K562 (cell line): ENCODE results near the gene EBF4.

Source experiments
- MXI1 ChIP-seq: IDR thresholded peaks from 2 replicates; pipeline ENCODE4 v1.6.1; 2011; ENCODE audit warnings: low read depth, mild to moderate bottlenecking, improper control_type of control experiment, low read length
- PTTG1 ChIP-seq: fragments of 450-650 bp; IDR thresholded peaks from 2 replicates; pipeline ENCODE4 v1.6.1; 2016; ENCODE audit warnings: low read depth, mild to moderate bottlenecking, missing genetic modification characterization, missing compliant biosample characterization
- RB1 ChIP-seq: fragments of 450-650 bp; IDR thresholded peaks from 2 replicates; pipeline ENCODE4 v1.6.1; 2017; ENCODE audit warnings: low read depth, mild to moderate bottlenecking
- SMC3 ChIP-seq: conservative IDR thresholded peaks from 2 replicates; pipeline ENCODE4 v1.6.1; 2011; ENCODE audit warnings: low read depth, low read length, improper control_type of control experiment; ENCODE audit not compliant: insufficient read depth
- TAF1 ChIP-seq: IDR thresholded peaks from 2 replicates; pipeline ENCODE4 v1.6.1; 2011; ENCODE audit warnings: mild to moderate bottlenecking, low read length, moderate library complexity; ENCODE audit not compliant: insufficient read depth, control insufficient read depth, severe bottlenecking; ENCODE audit errors: extremely low read depth
- ZNF79 ChIP-seq: fragments of 250-450 bp; sonication (Bioruptor Pico); IDR thresholded peaks from 2 replicates; pipeline ENCODE4 v1.4.0; 2020; ENCODE audit warnings: low read depth, mild to moderate bottlenecking, moderate library complexity
- TF ChIP-seq, protein P1 (sequence below), 3 experiments: IDR thresholded peaks in 2 of 3; conservative IDR thresholded peaks in 1 of 3; 2 replicates each; pipeline ENCODE4 v1.5.1; 2011 to 2012; ENCODE audit warnings: low read length in 3 of 3, mild to moderate bottlenecking in 3 of 3, control low read depth in 2 of 3, improper control_type of control experiment in 1 of 3, inconsistent platforms in 1 of 3, low read depth in 1 of 3, mixed read lengths in 1 of 3, moderate library complexity in 1 of 3; ENCODE audit not compliant: insufficient read depth in 2 of 3
- TF ChIP-seq, protein P2 (sequence below): fragments of 450-650 bp; conservative IDR thresholded peaks from 2 replicates; pipeline ENCODE4 v1.6.1; 2016; ENCODE audit warnings: missing genetic modification characterization, low read depth, mild to moderate bottlenecking, missing compliant biosample characterization, moderate library complexity
- TF ChIP-seq, protein P3 (sequence below): fragments of 250-450 bp; sonication (Bioruptor Pico); IDR thresholded peaks from 2 replicates; pipeline ENCODE4 v1.9.0; 2021; ENCODE audit warnings: mild to moderate bottlenecking

DNA sequence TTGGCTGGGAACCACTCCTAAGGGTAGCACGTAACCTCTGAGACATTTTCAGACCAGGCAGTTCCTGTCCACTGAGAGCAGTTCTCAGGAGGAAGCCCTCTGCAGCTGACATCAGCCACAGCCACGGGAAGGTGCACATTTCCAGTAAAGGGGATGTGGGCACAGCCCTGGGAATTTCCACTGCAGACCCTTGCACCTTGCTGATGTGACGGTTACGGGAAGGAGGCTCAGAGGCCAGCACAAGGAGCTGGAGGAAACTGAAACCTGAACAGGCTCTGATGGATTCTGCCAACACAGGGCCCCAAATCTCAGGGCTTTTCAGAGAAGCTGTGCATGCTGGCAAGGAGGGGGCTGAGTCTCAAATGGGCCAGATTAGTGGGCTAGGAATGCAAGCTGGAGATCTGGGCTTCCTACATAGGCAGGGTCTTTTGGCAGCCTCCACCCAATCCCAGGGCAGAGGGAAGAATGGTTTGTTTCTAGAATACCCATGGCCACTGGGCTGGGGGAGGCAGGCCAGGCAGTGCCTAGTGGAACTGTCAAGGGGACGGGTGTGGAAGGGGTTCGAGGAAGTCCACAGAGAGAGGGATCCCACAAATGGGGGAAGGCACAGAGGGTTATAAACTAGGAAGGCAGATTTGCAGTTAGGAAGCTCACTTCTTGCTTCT lies 14.2 kb downstream of the EBF4 start:
- TF ChIP-seq, protein P1, sequence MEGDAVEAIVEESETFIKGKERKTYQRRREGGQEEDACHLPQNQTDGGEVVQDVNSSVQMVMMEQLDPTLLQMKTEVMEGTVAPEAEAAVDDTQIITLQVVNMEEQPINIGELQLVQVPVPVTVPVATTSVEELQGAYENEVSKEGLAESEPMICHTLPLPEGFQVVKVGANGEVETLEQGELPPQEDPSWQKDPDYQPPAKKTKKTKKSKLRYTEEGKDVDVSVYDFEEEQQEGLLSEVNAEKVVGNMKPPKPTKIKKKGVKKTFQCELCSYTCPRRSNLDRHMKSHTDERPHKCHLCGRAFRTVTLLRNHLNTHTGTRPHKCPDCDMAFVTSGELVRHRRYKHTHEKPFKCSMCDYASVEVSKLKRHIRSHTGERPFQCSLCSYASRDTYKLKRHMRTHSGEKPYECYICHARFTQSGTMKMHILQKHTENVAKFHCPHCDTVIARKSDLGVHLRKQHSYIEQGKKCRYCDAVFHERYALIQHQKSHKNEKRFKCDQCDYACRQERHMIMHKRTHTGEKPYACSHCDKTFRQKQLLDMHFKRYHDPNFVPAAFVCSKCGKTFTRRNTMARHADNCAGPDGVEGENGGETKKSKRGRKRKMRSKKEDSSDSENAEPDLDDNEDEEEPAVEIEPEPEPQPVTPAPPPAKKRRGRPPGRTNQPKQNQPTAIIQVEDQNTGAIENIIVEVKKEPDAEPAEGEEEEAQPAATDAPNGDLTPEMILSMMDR (IDR thresholded peaks at IDR 0.05 in 2 of 3, conservative IDR thresholded peaks at IDR 0.05 in 1 of 3; ENCODE audit: insufficient read depth in 2 of 3, low read depth in 1 of 3, low read length in 3 of 3) = no peak
- TF ChIP-seq, protein P2, sequence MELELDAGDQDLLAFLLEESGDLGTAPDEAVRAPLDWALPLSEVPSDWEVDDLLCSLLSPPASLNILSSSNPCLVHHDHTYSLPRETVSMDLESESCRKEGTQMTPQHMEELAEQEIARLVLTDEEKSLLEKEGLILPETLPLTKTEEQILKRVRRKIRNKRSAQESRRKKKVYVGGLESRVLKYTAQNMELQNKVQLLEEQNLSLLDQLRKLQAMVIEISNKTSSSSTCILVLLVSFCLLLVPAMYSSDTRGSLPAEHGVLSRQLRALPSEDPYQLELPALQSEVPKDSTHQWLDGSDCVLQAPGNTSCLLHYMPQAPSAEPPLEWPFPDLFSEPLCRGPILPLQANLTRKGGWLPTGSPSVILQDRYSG = no peak
- TF ChIP-seq MXI1 (no peak), PTTG1 (tag) (no peak), TAF1 (no peak), ZNF79 (CRISPR knock-in tag) (no peak), RB1 (no peak), SMC3 (no peak)
- TF ChIP-seq, protein P3, sequence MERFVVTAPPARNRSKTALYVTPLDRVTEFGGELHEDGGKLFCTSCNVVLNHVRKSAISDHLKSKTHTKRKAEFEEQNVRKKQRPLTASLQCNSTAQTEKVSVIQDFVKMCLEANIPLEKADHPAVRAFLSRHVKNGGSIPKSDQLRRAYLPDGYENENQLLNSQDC (CRISPR knock-in tag) = no peak
